ENCODE data around the gene ATAT1.
A peak's percentile ranks its signal among the peaks of the same experiment; 100 is the strongest.

Gene ATAT1

DNA sequence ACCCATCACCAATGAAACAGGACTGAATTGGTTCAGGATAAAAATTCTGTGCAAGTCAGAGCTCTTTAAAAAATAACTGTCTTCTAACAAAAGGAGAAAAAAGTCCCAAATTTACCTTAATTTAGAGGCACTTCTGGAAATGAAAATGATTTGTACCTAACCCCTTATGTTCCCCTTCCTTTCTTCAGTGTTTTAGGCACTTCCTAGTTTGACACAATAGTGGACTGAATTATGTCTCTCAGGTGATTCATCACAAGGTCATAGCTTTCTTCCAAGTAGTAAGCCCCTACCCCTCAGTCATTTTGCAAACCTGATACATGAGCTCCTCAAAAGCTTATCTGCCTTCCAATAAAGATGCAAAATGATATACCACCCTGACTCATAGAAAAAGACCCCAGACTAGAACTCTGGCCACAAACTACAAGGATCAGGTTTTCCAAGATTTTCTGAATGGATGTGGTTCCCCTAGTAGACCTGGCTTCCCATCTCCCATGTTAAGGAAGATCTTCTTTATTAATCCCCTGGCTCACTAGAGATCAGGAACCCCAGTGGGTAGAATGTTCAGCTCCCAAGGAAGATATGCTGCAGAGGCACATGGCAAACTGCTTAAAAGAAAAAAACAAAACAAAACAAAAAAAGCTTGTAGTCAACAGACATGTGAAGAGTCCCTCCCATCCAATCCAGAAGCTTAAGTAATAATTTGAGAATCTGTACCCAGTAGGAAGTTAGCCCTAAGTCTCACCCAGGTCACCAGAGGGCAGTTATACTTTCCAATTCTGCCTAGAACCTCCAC, 13.2 kb upstream of the ATAT1 start:
- DNase-seq (ENCODE audit: low read depth in 2 of 3, low spot score in 2 of 3) = no peak

- no peak for DNase-seq (ENCODE audit: low read depth in 2 of 3, low spot score in 2 of 3)
Measured at GRCh38 chr6:30614044-30614842, 12.4 kb upstream of the ATAT1 start.

DNA sequence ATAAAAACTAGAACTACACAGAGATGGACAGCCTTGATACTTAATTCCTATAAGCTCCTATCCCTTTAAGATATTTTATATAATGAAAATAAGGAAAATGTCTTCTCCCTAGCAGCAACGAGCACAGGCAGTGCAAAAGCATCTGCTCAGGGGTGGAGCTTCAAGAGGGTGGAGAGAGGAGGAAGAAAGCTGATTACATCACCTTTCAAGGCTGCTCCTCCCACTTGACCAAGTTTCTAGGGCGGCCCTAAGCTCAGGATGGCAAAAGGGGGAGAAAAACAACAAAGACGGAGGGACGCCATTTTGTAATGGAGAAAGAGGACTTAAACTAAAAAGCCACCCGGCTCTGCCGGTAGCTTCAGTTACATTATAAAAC, 11.8 kb upstream of the ATAT1 start:
- peak; percentile 28 to 54 (median 53) for DNase-seq (ENCODE audit: low read depth in 2 of 3, low spot score in 2 of 3)

DNA sequence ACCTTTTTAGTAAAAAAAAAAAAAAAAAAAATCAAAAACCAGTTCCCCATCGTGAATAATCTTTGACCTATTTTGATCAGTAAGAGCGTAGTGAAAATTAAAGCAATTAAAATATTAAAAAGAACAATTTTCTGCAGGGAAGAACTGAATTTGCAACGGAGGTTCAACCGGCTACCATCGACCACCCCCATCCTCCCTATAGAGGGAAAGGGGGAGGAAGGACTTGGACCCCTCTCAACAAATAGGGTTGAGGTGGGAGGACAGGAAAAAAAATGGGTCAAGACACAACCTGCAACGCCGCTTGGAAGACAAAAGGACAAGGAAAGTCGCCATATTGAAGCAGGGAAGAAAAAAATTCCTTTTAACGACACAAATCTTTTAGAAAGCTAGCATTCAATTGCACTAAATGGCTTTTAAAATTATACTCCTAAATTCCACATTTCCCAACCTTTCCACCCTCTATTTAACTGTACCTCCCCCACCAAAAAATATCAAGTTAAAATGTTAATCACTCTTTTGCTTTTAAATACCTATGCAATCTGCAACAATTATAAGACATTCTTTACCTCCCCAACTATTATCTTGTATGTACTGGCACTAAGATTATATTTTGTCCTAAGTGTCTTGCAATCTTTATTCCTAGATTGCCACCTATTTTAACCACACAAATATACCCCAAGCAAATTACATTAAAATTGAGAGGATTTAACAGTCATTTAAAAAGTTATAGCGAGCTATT, 11.3 kb upstream of the ATAT1 start:
- DNase-seq (ENCODE audit: low read depth in 2 of 3, low spot score in 2 of 3) = no peak

- no peak for DNase-seq (ENCODE audit: low read depth in 2 of 3, low spot score in 2 of 3)
Measured at GRCh38 chr6:30615958-30616810, 10.5 kb upstream of the ATAT1 start.

DNA sequence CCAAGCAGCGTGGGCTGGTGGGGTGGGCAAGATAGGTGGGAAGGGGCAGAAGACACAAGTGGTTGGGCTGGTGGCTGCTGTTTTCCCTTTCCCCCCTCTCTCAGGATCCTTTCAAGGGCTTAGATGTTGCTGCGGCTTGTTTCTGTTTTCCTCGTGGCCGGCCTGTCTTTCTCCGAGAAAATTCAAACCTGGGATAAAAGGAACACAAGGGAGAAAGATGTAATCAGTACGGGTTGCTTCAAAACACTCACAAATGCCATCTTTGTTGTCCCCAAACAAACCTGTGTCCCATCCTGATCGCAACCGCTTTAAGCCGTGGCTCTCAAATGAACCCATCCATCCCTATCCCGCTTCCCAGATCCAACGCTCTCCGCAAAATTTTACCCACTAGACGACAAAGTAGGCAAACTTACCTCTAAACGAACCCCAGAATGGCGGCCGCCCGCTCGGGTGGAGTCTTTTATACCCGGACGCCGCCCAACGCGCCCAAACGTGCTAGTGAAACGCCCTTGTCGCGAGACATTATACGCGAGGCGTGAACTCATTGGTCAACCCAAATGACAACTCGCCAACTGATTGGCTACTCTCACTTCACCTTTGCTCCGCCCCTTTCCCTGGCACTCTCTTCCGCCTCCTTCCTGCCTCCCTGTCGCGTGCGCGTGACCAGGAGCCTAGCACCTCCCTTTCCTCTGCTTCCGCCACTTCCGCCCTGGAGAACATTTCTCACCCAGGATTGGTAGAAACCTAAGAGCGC, 9.7 kb upstream of the ATAT1 start, which contains the start of gene PPP1R10:
Gene PPP1R10 (minus strand): TSS at position 433 of the 754 bp plus-strand sequence. CDS start 7,299 bp downstream, outside the sequence.
- peak; percentile 91 to 98 (median 93) for DNase-seq (ENCODE audit: low read depth in 2 of 3, low spot score in 2 of 3)

DNA sequence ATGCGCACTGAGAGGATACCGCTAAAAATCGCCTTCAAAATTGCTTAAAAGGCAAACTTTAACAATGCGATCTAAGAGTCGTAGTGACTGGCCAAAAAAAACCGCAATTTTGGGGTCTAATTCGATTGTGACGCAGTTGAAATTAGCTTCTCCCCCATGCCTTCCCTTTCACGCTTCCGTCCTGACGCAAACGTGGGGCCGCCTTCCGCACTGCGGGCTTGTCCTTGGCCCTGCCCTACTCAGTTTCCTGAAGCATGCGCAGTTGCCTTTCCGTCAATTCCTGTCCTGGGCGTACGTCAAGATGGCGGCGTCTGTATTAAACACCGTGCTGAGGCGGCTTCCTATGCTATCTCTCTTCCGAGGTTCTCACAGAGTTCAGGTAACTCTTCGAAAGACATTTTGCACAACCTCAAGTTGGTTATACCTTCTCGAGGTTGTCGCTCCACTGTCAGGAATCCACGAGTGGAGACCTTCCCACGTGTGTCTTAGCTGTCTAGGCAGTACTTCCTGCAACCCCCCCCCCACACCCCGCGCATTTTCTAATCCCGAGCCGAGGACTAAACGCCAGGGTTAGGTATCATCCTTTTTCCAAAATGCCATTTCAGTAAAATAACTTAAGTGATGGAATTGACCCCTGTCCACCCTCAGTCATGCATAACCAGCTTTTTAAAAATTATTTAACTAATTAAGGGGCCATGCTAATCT, 9.0 kb upstream of the ATAT1 start, which contains the start of gene MRPS18B:
Gene MRPS18B (plus strand): TSS at position 276 of the 705 bp plus-strand sequence. CDS start 26 bp downstream, at position 302.
- peak; percentile 71 to 93 (median 88) for DNase-seq (ENCODE audit: low read depth in 2 of 3, low spot score in 2 of 3)

- DNase-seq (ENCODE audit: low read depth in 2 of 3, low spot score in 2 of 3) = no peak
Measured at GRCh38 chr6:30618270-30618797, 8.3 kb upstream of the ATAT1 start.

- no peak for DNase-seq (ENCODE audit: low read depth in 2 of 3, low spot score in 2 of 3)
Measured at GRCh38 chr6:30619561-30619960, 7.1 kb upstream of the ATAT1 start.

DNA sequence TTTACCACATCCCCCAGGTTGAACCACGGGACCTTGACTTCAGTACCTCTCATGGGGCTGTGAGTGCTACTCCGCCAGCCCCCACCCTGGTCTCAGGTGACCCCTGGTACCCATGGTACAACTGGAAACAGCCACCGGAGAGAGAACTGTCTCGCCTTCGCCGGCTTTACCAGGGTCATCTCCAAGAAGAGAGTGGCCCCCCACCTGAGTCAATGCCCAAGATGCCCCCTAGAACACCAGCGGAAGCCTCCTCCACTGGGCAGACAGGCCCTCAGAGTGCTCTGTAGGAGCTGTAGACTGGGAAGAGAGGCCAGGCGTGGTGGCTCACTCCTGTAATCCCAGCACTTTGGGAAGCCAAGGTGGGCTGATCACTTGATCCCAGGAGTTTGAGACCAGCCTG, 1.2 kb upstream of the ATAT1 start:
- DNase-seq (ENCODE audit: low read depth in 2 of 3, low spot score in 2 of 3) = no peak

GRCh38 chr6:30635834-30636233, 9.2 kb downstream of the ATAT1 start:
- no peak for DNase-seq (ENCODE audit: low read depth in 2 of 3, low spot score in 2 of 3)

DNA sequence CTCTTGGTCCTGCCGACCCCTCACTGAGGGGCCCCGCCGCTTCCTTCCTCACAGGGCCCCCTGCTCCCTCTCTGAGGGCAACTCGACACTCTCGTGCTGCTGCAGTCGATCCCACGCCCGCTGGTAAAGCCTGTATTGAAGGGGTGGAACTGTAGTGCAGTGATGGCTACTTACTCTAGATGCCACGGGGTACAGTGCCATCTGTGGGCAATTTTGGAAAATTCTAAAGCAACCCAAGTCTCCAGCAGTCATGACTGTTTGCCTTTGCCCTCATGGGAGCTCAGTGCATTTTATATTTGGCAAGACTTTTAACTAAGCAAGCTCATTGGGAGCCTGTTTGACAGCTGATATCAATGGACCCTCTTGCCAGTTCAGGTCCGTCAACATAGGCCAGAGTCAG, 13.8 kb downstream of the ATAT1 start:
- DNase-seq (ENCODE audit: low read depth in 2 of 3, low spot score in 2 of 3) = no peak

GRCh38 chr6:30641048-30641447, 14.4 kb downstream of the ATAT1 start:
- DNase-seq (ENCODE audit: low read depth in 2 of 3, low spot score in 2 of 3) = no peak

DNA sequence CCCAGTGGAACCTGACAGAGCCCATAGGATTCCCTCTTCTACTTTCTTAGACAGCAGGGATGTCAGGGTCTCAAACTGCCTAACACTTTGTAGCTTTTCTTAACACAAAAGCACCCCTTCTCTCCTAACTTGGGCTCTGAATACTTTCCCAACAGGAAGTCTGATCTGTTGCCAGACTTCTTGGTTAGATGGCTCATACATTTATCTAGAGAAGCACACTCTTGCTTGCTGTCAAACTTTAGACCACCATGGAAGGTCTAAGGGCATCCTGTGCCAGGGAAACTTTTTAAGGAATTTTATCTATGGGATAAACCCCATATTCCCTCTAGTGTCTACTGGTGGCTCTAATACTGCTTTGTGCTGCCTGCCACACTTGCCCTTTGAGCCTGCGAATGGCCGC, 17.0 kb downstream of the ATAT1 start:
- no peak for DNase-seq (ENCODE audit: low read depth in 2 of 3, low spot score in 2 of 3)

- no peak for DNase-seq (ENCODE audit: low read depth in 2 of 3, low spot score in 2 of 3)
Measured at GRCh38 chr6:30644769-30645168, 18.1 kb downstream of the ATAT1 start.

DNA sequence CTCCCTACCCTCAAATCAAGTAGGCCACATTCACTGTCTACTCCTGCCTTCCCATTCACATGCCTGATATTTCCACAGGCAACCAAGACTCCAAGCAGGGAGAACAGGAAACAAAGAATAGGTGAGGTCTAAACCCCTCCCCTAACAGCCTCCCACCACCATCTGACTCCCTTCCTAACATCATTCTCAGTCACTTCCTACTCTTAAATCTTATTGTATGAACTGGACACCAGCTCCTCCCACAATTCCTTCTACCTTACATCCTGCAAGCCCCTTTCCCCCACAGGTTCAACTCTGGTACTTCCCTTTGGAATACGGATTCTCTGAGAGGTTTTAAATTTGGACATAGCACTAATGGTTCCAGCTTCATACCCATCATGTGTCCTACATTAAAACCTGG, 19.3 kb downstream of the ATAT1 start:
- DNase-seq (ENCODE audit: low read depth in 2 of 3, low spot score in 2 of 3) = no peak

DNA sequence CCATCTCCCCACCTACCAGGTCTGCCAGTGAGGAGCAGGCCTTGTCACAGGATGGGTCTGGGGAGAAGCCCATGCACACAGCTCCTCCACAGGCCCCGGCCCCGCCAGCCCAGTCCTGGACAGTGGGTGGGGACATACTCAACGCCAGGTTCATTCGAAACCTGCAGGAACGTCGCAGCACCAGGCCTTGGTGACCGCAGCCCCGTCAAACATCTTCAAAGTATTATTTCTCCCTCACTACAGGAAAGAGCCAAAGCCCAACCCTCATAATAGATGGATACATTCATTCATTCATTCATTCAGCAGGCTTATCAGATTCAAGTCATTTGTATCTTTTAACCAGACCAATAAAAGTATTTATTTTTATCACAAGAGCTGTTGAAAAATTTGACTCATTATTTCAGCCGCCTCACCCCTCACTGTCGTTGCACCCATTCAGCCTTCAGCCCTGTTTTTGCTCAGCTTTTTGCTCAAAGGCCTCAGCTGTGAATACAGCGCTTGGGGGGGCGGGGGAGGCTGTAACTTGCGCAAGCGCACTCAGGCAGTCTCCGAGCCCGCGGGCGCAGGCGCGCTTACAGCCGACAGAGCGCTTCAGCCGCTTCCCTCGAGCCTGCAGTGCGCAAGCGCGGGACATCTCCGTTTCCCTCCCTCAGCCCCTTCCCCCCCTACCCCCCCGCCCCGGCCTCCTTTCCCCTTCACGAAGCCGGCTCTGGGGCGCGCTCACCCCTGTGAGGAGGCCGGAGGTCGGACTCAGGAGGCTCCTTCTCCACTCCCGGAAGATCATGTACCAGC, 20.0 kb downstream of the ATAT1 start, which contains the start of gene C6orf136:
Gene C6orf136 (plus strand): TSS at position 684 of the 792 bp plus-strand sequence. CDS start 99 bp downstream, at position 783.
- DNase-seq (ENCODE audit: low read depth in 2 of 3, low spot score in 2 of 3) = peak; percentile 69 to 80 (median 76)

Measured in activated CD8-positive, alpha-beta memory T cell treated with anti-CD3 and anti-CD28 coated beads for 48 hours (primary cell).